Glomerular endothelial cell (primary cell): ENCODE results near the gene MMS22L. TPM values are rescaled to one million over a fixed set of nuclear protein-coding genes. Genes with fewer than 3 reads are reported as not detected.

Experiments used
- DNase-seq: peaks from one replicate; pipeline ENCODE4 v3.0.0-alpha.2; 2011; ENCODE audit warnings: low read depth, low spot score; ENCODE audit errors: extremely low read depth
- total RNA-seq: library from RNA; depleted of rRNA; stranded (reverse); fragments of >200 nt; gene quantifications from 2 replicates; pipeline ENCODE4 v1.2.3, GENCODE V29; 2015

The MMS22L gene
- total RNA-seq, 1 donor from 2014 or later, result 15.5 TPM

DNA sequence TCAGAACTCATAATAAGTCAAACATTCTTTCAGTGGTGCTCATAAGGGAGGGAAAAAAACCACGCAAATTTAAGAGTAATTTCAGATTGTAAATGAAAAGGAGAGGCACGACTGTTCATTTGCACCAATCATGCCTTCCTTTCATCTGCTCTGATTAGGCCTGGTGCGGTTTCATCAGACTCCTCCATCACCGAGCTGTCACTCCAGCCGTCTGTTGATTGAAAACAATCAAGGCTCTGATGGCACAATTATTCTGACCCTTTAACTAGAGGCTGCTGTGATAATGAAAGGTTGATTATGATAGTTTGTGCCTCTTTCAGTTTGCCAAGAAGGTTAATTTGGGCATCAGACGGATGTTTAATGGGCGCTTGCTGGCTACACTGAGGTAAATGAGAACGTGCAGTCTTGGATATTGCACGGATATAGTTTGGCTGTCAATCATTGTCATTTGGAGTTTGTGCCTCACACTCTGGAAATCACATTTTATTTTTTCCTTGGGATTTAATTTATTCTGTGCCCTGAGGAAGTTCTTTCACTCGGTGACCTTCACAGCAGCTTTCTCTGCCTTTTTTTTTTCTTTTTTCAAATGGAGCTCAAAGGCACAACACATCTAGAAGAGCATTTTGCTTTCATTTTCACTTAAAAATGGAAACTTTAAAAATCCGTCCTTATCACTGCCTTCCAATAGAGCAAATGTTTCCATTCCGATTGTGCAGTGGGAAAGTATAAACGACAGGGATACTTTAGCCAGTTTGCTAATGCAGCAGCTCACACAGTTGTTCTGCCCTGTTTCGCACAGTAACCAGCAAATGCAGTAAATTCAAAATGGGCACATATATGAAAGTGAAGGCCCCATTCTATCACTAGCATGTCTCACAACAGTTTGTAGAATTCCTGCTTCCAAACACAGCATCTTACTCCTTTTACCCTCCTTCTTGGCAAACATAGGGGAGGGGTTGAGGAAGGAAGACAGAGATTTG lies 185.7 kb downstream of the MMS22L start:
- no peak for DNase-seq

DNA sequence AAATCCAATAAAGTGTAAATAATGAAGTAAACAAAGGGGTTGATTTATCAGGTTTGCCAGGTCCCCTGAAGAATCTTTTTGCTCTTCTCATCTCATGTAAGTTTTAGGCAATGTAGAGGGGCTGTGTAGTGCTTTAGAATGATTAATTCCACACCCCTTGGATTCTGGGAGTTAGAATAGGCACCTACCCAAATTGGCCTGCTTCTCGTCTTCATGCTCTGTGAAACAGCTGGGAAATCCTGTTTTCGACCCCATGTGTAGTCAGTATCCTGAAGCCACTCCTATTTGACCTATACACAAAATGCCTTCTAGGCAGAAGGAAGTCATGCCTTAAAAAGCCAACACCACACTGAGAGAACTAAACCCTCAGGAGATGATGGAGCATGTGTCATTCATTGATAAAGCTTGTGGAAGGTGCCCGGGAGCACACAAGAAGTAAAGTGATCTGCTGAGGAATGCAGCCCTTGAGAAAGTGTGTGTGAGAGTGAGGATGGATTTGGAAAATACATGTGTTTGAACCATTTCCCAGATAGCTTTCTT lies 187.6 kb downstream of the MMS22L start:
- DNase-seq, result no peak

DNA sequence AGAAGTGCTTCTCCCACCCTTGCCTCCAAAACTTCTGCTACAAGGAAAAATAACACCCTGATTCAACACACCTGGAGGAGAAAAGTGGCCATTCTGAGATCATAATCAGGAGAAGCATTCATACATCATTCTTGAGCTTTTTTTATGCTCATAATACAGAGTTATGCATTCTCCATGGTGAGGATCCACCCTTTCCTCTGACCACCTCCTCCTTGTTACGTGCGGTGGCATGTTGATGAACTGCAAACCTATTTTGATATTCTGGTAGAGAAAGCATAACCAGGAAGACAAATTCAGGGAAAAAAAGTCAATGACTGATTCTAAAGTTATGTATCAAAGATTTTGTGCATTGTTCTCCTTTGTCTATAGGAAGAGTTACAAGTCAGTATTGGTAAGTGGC lies 188.6 kb downstream of the MMS22L start:
- no peak for DNase-seq

DNA sequence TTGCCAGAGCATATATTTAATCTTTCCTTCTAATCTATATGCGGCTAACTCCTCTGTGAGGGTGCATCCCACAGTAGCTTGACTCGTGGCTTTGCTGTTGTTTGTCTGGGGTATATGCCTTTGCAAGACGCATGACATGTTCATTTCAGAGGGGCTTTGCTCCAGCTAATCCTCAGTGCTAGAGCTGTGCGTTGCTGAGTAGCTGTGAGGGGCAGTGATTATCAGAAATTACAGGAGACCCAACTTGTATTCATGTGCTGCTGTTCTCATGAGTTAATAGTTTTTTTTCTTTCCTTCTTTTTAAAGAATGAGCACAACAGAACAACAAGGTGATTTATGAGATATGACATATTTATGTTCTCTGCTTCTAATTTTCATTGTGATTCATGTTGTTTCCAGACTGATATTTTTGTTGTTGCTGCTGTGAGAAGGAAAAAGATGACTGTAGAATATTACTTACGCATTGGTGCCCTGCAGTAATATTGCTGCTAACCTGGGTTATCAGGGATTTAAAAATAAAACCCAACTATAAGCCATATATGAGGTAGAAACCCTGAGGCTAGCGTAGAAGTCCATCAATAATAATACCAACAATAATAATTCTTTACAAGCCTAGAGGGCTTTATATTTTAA lies 190.2 kb downstream of the MMS22L start:
- DNase-seq, result no peak
